Liver (tissue), 9 donors: ENCODE data around the gene B3GNT9. TPM values are rescaled to one million over a fixed set of nuclear protein-coding genes. Genes with fewer than 3 reads are reported as not detected.
A peak's percentile ranks its signal among the peaks of the same experiment; 100 is the strongest.

Source experiments
- DNase-seq: peaks from one replicate; pipeline ENCODE4 v3.0.0-alpha.2; 2017; ENCODE audit warnings: low spot score
- H3K27ac ChIP-seq, 2 donors: one replicate each; pipeline ENCODE4 v1.7.0; 2013; ENCODE audit warnings: inconsistent platforms in 2 of 2, low read length in 2 of 2, control low read depth in 1 of 2, low read depth in 1 of 2, mild to moderate bottlenecking in 1 of 2
- H3K27me3 ChIP-seq, 4 donors: one replicate each; pipeline versions ENCODE4 v1.6.1 to v1.7.0; 2013; ENCODE audit warnings: low read length in 3 of 4, inconsistent platforms in 1 of 4, mild to moderate bottlenecking in 1 of 4, moderate library complexity in 1 of 4; ENCODE audit not compliant: control insufficient read depth in 4 of 4, insufficient read depth in 4 of 4
- H3K36me3 ChIP-seq, 4 donors: one replicate each; pipeline versions ENCODE4 v1.6.1 to v1.7.0; 2013; ENCODE audit warnings: low read length in 3 of 4, mild to moderate bottlenecking in 3 of 4, low read depth in 1 of 4, moderate library complexity in 1 of 4; ENCODE audit not compliant: control insufficient read depth in 4 of 4, insufficient read depth in 3 of 4
- H3K4me1 ChIP-seq, 4 donors: one replicate each; pipeline versions ENCODE4 v1.6.1 to v1.7.0; 2013; ENCODE audit warnings: low read length in 3 of 4, mild to moderate bottlenecking in 3 of 4, moderate library complexity in 1 of 4; ENCODE audit not compliant: control insufficient read depth in 4 of 4, insufficient read depth in 4 of 4
- H3K4me3 ChIP-seq, 3 donors: one replicate each; pipeline versions ENCODE4 v1.6.1 to v1.7.0; 2013; ENCODE audit warnings: low read length in 3 of 3, control low read depth in 1 of 3, low read depth in 1 of 3, mild to moderate bottlenecking in 1 of 3
- H3K9ac ChIP-seq, 2 donors: one replicate each; pipeline ENCODE4 v1.7.0; 2013; ENCODE audit warnings: low read length in 2 of 2, mild to moderate bottlenecking in 2 of 2, moderate library complexity in 2 of 2, control low read depth in 1 of 2, low read depth in 1 of 2
- H3K9me3 ChIP-seq, 4 donors: one replicate each; pipeline versions ENCODE4 v1.6.1 to v1.7.0; 2013; ENCODE audit warnings: low read length in 3 of 4; ENCODE audit not compliant: control insufficient read depth in 4 of 4
- ATF3 ChIP-seq: IDR thresholded peaks from 2 replicates; pipeline ENCODE4 v1.6.1; 2016; ENCODE audit warnings: antibody characterized with exemption
- CTCF ChIP-seq: fragments of 150-350 bp; IDR thresholded peaks from 2 replicates; pipeline ENCODE4 v1.5.1; 2017; ENCODE audit warnings: improper control_type of control experiment, low read depth, low read length; ENCODE audit not compliant: missing input control
- EGR1 ChIP-seq, 2 donors: IDR thresholded peaks; 2 replicates each; pipeline ENCODE4 v1.6.1; 2016 to 2018; ENCODE audit warnings: antibody characterized with exemption in 2 of 2, low read depth in 2 of 2
- FOXA1 ChIP-seq: IDR thresholded peaks from 2 replicates; pipeline ENCODE4 v1.6.1; 2016; ENCODE audit warnings: antibody characterized with exemption
- FOXA2 ChIP-seq: IDR thresholded peaks from 2 replicates; pipeline ENCODE4 v1.6.1; 2016; ENCODE audit warnings: antibody characterized with exemption
- GABPA ChIP-seq, 2 donors: IDR thresholded peaks in 1 of 2; conservative IDR thresholded peaks in 1 of 2; 2 replicates each; pipeline ENCODE4 v1.6.1; 2016; ENCODE audit warnings: antibody characterized with exemption in 2 of 2, mild to moderate bottlenecking in 1 of 2, moderate library complexity in 1 of 2
- HNF4A ChIP-seq, 2 donors: conservative IDR thresholded peaks; 2 replicates each; pipeline ENCODE4 v1.6.1; 2016; ENCODE audit warnings: antibody characterized with exemption in 2 of 2, mild to moderate bottlenecking in 2 of 2
- HNF4G ChIP-seq: IDR thresholded peaks from 2 replicates; pipeline ENCODE4 v1.6.1; 2016; ENCODE audit warnings: antibody characterized with exemption
- JUND ChIP-seq, 2 donors: IDR thresholded peaks; 2 replicates each; pipeline ENCODE4 v1.6.1; 2016; ENCODE audit warnings: antibody characterized with exemption in 2 of 2
- MAX ChIP-seq: IDR thresholded peaks from 2 replicates; pipeline ENCODE4 v1.6.1; 2016; ENCODE audit warnings: antibody characterized with exemption
- NR2F2 ChIP-seq: IDR thresholded peaks from 2 replicates; pipeline ENCODE4 v1.6.1; 2016; ENCODE audit warnings: antibody characterized with exemption
- RAD21 ChIP-seq, 2 donors: IDR thresholded peaks; 2 replicates each; pipeline ENCODE4 v1.6.1; 2016; ENCODE audit warnings: antibody characterized with exemption in 2 of 2, mild to moderate bottlenecking in 2 of 2
- REST ChIP-seq: IDR thresholded peaks from 2 replicates; pipeline ENCODE4 v1.6.1; 2016; ENCODE audit warnings: antibody characterized with exemption, mild to moderate bottlenecking
- RXRA ChIP-seq, 2 donors: IDR thresholded peaks; 2 replicates each; pipeline ENCODE4 v1.6.1; 2017 to 2018; ENCODE audit warnings: antibody characterized with exemption in 2 of 2, mild to moderate bottlenecking in 1 of 2
- SP1 ChIP-seq: IDR thresholded peaks from 2 replicates; pipeline ENCODE4 v1.6.1; 2018; ENCODE audit warnings: antibody characterized with exemption, mild to moderate bottlenecking
- TAF1 ChIP-seq: conservative IDR thresholded peaks from 2 replicates; pipeline ENCODE4 v1.6.1; 2016; ENCODE audit warnings: antibody characterized with exemption, mild to moderate bottlenecking
- YY1 ChIP-seq: IDR thresholded peaks from 2 replicates; pipeline ENCODE4 v1.6.1; 2016; ENCODE audit warnings: antibody characterized with exemption, mild to moderate bottlenecking
- ZBTB33 ChIP-seq: IDR thresholded peaks from 2 replicates; pipeline ENCODE4 v1.6.1; 2016; ENCODE audit warnings: antibody characterized with exemption
- whole genome bisulfite sequencing: extraction: QIAGEN DNeasy Blood & Tissue Kit; methylation state at CpG from one replicate; pipeline ENCODE4 v1.1.7; 2013; 5-methylcytosine and 5-hydroxymethylcytosine counted together
- polyA plus RNA-seq, 2 donors: library from polyadenylated mRNA; stranded (reverse) in 1 of 2; unstranded in 1 of 2; fragments of 200-250 nt in 1 of 2; fragments of >200 nt in 1 of 2; fragmentation: Nextera tagmentation in 1 of 2; extraction: Ambion mirVana in 1 of 2; gene quantifications; one replicate each; pipeline versions ENCODE4 v1.2.1 to v1.2.3, GENCODE V29; 2013 to 2015
- total RNA-seq, 2 donors: library from RNA; depleted of rRNA; stranded (reverse); fragments of >200 nt; gene quantifications; one replicate each; pipeline ENCODE4 v1.2.3, GENCODE V29; 2014
- donor health status: healthy.
- donor health status: healthy.
- donor health status: healthy.
- donor health status: healthy.
- donor health status: healthy.

B3GNT9 gene
- total and polyA plus RNA-seq, 4 donors, result 0.43 to 2.3 (median 1.4) TPM

GRCh38 chr16:67174706-67175231 is 24.0 kb upstream of the B3GNT9 start:
- Histone ChIP-seq H3K9me3 (no peaks in the 10 kb centered on the region), H3K4me1 (peaks cover 12 to 38% (median 23%) of the 10 kb centered on the region in 4 donors), H3K9ac (no peak overlapping the region), H3K36me3 (no peaks in the 10 kb centered on the region), H3K27me3 (no peaks in the 10 kb centered on the region), H3K27ac (peak overlapping the region in 1 of 2 donors; percentile 66), H3K4me3 (peak overlapping the region in 1 of 3 donors; percentile 38)
- TF ChIP-seq NR2F2 (no peak), HNF4A (conservative IDR thresholded peaks at IDR 0.05) (no peak), FOXA2 (no peak), RXRA (IDR thresholded peaks at IDR 0.05) (no peak)
- WGBS, result 59% methylated on average over 31 of the region's 31 CpGs
- no peak for DNase-seq

GRCh38 chr16:67173808-67174705 is 23.3 kb upstream of the B3GNT9 start:
- no peak for DNase-seq
- H3K27me3 ChIP-seq, result no peaks in the 10 kb centered on the region
- no peaks in the 10 kb centered on the region for H3K36me3 ChIP-seq
- TF ChIP-seq EGR1 (IDR thresholded peaks at IDR 0.05; ENCODE audit: low read depth in 2 of 2) (no peak), NR2F2 (no peak), CTCF (peak; percentile 18), HNF4A (conservative IDR thresholded peaks at IDR 0.05) (peak; percentile 60 to 65), REST (peak; percentile 49), ATF3 (no peak), FOXA1 (no peak), HNF4G (no peak), GABPA (IDR thresholded peaks at IDR 0.05 in 1 of 2, conservative IDR thresholded peaks at IDR 0.05 in 1 of 2) (peak in 1 of 2 donors; percentile 66), MAX (no peak), JUND (IDR thresholded peaks at IDR 0.05) (no peak), RXRA (IDR thresholded peaks at IDR 0.05) (peak; percentile 48 to 51), SP1 (peak; percentile 87), ZBTB33 (no peak), FOXA2 (no peak), YY1 (peak; percentile 82), TAF1 (no peak), RAD21 (IDR thresholded peaks at IDR 0.05) (peak in 1 of 2 donors; percentile 52)
- peak overlapping the region in 2 of 3 donors; percentile 38 to 50 for H3K4me3 ChIP-seq
- H3K4me1 ChIP-seq, result peaks cover 16 to 39% (median 25%) of the 10 kb centered on the region in 4 donors
- peak overlapping the region; percentile 66 to 71 for H3K27ac ChIP-seq
- 2% methylated on average over 71 of the region's 71 CpGs for WGBS
- no peaks in the 10 kb centered on the region for H3K9me3 ChIP-seq
- peak overlapping the region in 1 of 2 donors; percentile 60 for H3K9ac ChIP-seq
